Measurements from ENCODE around the gene NXN. TPM values are rescaled to one million over a fixed set of nuclear protein-coding genes. Genes with fewer than 3 reads are reported as not detected.

The NXN gene
- polyA plus RNA-seq, 3 donors, result not detected

DNA sequence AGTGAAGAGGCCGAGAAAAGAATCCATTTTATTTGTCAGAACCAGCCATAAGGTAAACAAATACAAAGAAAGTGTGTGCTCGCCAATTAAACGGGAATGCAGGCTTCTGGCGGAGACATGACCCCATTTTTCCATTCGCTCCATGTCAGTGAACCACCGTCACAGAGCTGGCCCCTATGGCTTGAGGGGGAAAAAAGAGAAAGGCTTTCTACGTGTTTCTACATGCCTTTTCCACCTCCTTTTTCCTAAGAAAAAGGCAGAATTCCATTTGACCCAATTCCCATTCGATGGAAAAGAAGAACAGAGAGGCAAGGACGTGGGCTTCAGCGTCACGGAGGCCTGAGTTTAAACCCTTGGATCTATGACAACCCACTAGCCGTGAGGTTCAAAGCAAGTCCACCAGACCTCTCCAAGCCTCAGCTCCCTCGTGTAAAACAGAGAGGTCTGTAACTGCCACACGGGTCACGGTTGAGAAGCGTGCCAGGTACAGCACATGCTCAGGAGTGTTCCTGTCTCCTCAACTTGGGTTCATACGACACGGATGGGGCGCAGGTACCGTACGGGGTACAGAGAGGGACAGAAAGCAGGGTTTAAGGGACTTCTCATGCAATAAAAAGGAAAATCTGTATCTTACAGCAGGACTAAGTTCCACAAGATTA is 91.9 kb downstream of the NXN start:
- Mint-ChIP-seq H3K27ac (no peak overlapping the region), H3K4me1 (no peaks in the 10 kb centered on the region), H3K27me3 (ENCODE audit: low read depth in 3 of 3) (peaks cover 23 to 43% (median 32%) of the 10 kb centered on the region in 3 donors), H3K36me3 (no peaks in the 10 kb centered on the region), H3K9me3 (peaks cover 0 to 2% (median 0%) of the 10 kb centered on the region in 7 donors), H3K4me3 (no peak overlapping the region)
- no peak for DNase-seq
- H3K4me1 ChIP-seq (ENCODE audit: control insufficient read depth in 1 of 2, insufficient read depth in 2 of 2, low read length in 2 of 2), result no peaks in the 10 kb centered on the region
- H3K4me3 ChIP-seq (replicated peaks in 1 of 3; ENCODE audit: low read depth in 2 of 3, low read length in 3 of 3), result no peak overlapping the region
- no peak overlapping the region for H3K27ac ChIP-seq (ENCODE audit: low read depth in 1 of 2, low read length in 2 of 2)
- no peaks in the 10 kb centered on the region for H3K36me3 ChIP-seq (replicated peaks in 1 of 2; ENCODE audit: control insufficient read depth in 1 of 2, insufficient read depth in 2 of 2, low read length in 2 of 2)
- H4K20me1 ChIP-seq (ENCODE audit: insufficient read depth, low read length), result no peaks in the 10 kb centered on the region
- no peak overlapping the region for H2AFZ ChIP-seq (ENCODE audit: insufficient read depth, low read depth, low read length, poor library complexity, severe bottlenecking)
- no peak overlapping the region for H3K9ac ChIP-seq (ENCODE audit: insufficient read depth, low read length, poor library complexity, severe bottlenecking)
- 79% methylated on average over 10 of the region's 21 CpGs for WGBS (ENCODE audit: insufficient coverage)
- H3K27me3 ChIP-seq (ENCODE audit: control insufficient read depth in 2 of 2, insufficient read depth in 2 of 2, low read length in 2 of 2), result peaks cover 0 to 8% of the 10 kb centered on the region in 2 donors
- no peaks in the 10 kb centered on the region for H3K9me3 ChIP-seq (replicated peaks in 1 of 2; ENCODE audit: control insufficient read depth in 1 of 2, insufficient read depth in 1 of 2, low read length in 2 of 2)
- intact Hi-C loops (cut with micrococcal nuclease), result loop anchor here in 1 of 2 donors (5.0 kb wide), 1 partner anchor 95 kb away; no protein-coding TSS in a partner anchor
- H3K79me2 ChIP-seq (ENCODE audit: insufficient read depth, low read length), result no peaks in the 10 kb centered on the region
- TF ChIP-seq CTCF (IDR thresholded peaks at IDR 0.05), result no peak
- H3K4me2 ChIP-seq (replicated peaks; ENCODE audit: extremely low read depth, low read length, poor library complexity, severe bottlenecking), result no peak overlapping the region

DNA sequence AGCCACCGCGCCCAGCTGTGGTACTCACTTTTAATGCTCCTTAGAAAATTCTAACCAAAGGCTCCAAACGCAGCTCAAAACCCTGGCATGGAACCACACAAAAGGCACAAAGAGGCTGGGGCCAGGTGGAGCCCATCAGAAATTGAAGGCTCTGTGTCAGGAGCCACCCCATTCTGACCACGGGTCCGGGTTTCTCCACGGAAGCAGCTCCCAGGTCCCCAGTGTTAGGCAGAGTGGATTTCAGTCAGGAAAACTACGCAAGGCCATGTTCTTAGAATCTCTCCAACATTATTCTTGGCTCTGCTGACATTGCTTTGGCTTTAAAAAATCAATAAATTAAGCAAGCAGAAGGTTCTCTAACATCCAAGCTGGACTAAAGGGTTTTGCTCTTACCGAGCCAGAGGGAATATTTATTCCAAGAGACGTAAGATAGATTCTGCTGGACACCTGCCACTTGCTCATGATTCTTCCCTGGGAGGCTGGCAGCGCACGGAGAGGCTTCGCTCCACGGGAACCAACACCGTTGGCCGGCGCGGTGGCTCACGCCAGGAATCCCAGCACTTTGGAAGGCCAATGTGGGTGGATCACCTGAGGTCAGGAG is 93.5 kb downstream of the NXN start:
- Histone ChIP-seq H3K79me2 (ENCODE audit: insufficient read depth, low read length) (no peaks in the 10 kb centered on the region), H4K20me1 (ENCODE audit: insufficient read depth, low read length) (no peaks in the 10 kb centered on the region), H3K27ac (ENCODE audit: low read depth in 1 of 2, low read length in 2 of 2) (no peak overlapping the region), H2AFZ (ENCODE audit: insufficient read depth, low read depth, low read length, poor library complexity, severe bottlenecking) (no peak overlapping the region), H3K4me3 (replicated peaks in 1 of 3; ENCODE audit: low read depth in 2 of 3, low read length in 3 of 3) (no peak overlapping the region), H3K9me3 (replicated peaks in 1 of 2; ENCODE audit: control insufficient read depth in 1 of 2, insufficient read depth in 1 of 2, low read length in 2 of 2) (no peaks in the 10 kb centered on the region), H3K27me3 (ENCODE audit: control insufficient read depth in 2 of 2, insufficient read depth in 2 of 2, low read length in 2 of 2) (peaks cover 0 to 8% of the 10 kb centered on the region in 2 donors), H3K4me2 (replicated peaks; ENCODE audit: extremely low read depth, low read length, poor library complexity, severe bottlenecking) (no peak overlapping the region), H3K9ac (ENCODE audit: insufficient read depth, low read length, poor library complexity, severe bottlenecking) (no peak overlapping the region), H3K4me1 (ENCODE audit: control insufficient read depth in 1 of 2, insufficient read depth in 2 of 2, low read length in 2 of 2) (no peaks in the 10 kb centered on the region), H3K36me3 (replicated peaks in 1 of 2; ENCODE audit: control insufficient read depth in 1 of 2, insufficient read depth in 2 of 2, low read length in 2 of 2) (no peaks in the 10 kb centered on the region)
- TF ChIP-seq CTCF (IDR thresholded peaks at IDR 0.05), result no peak
- no peak overlapping the region for H3K4me3 Mint-ChIP-seq
- DNase-seq, result no peak
- 96% methylated on average over 13 of the region's 18 CpGs for WGBS (ENCODE audit: insufficient coverage)
- no peaks in the 10 kb centered on the region for H3K36me3 Mint-ChIP-seq
- H3K27me3 Mint-ChIP-seq (ENCODE audit: low read depth in 3 of 3), result peaks cover 24 to 43% (median 24%) of the 10 kb centered on the region in 3 donors
- H3K9me3 Mint-ChIP-seq, result peaks cover 0 to 2% (median 0%) of the 10 kb centered on the region in 7 donors
- intact Hi-C loops (cut with micrococcal nuclease), result loop anchor here in 1 of 2 donors (5.0 kb wide), 1 partner anchor 96 kb away; no protein-coding TSS in a partner anchor
- H3K27ac Mint-ChIP-seq, result peak overlapping the region in 1 of 7 donors; percentile 6
- H3K4me1 Mint-ChIP-seq, result peaks cover 7% of the 10 kb centered on the region
